ENCODE data around the gene NCAPG2. TPM values are rescaled to one million over a fixed set of nuclear protein-coding genes. Genes with fewer than 3 reads are reported as not detected.
"Not testable (repeated sequence)": the region's sequence is repeated elsewhere in the genome, so short reads cannot be mapped to it uniquely, and the experiment has no call there.

The NCAPG2 gene
- total RNA-seq, 1 donor from 2014 or later: 46.1 TPM

GRCh38 chr7:158642149-158642548, 62.5 kb downstream of the NCAPG2 start:
- Mint-ChIP-seq H3K27ac (no peak overlapping the region), H3K27me3 (no peaks in the 10 kb centered on the region), H3K4me3 (no peak overlapping the region), H3K9me3 (no peaks in the 10 kb centered on the region), H3K36me3 (peaks cover 18% of the 10 kb centered on the region), H3K4me1 (ENCODE audit: unreplicated experiment) (no peaks in the 10 kb centered on the region)
- DNase-seq (ENCODE audit: extremely low spot score, unreplicated experiment): no peak
- no peak for TF ChIP-seq CTCF (conservative IDR thresholded peaks at IDR 0.05)

GRCh38 chr7:158638001-158638400, 66.6 kb downstream of the NCAPG2 start:
- Mint-ChIP-seq H3K4me1 (ENCODE audit: unreplicated experiment) (no peaks in the 10 kb centered on the region), H3K27ac (no peak overlapping the region), H3K36me3 (peaks cover 14% of the 10 kb centered on the region), H3K4me3 (no peak overlapping the region), H3K9me3 (no peaks in the 10 kb centered on the region), H3K27me3 (no peaks in the 10 kb centered on the region)
- no peak for DNase-seq (ENCODE audit: extremely low spot score, unreplicated experiment)
- no peak for TF ChIP-seq CTCF (conservative IDR thresholded peaks at IDR 0.05)

GRCh38 chr7:158633055-158633956, 71.3 kb downstream of the NCAPG2 start:
- DNase-seq (ENCODE audit: extremely low spot score, unreplicated experiment): no peak
- no peak for TF ChIP-seq CTCF (conservative IDR thresholded peaks at IDR 0.05)
- Mint-ChIP-seq H3K36me3 (peaks cover 22% of the 10 kb centered on the region), H3K27ac (no peak overlapping the region), H3K9me3 (no peaks in the 10 kb centered on the region), H3K4me3 (no peak overlapping the region), H3K27me3 (no peaks in the 10 kb centered on the region), H3K4me1 (ENCODE audit: unreplicated experiment) (no peaks in the 10 kb centered on the region)

- Mint-ChIP-seq H3K36me3 (peaks cover 28% of the 10 kb centered on the region), H3K4me1 (ENCODE audit: unreplicated experiment) (no peaks in the 10 kb centered on the region)
Observed at GRCh38 chr7:158631574-158632195, 72.9 kb downstream of the NCAPG2 start.

GRCh38 chr7:158626289-158626688, 78.3 kb downstream of the NCAPG2 start:
- not testable (repeated sequence) for H3K27me3 Mint-ChIP-seq; H3K9me3 Mint-ChIP-seq; H3K4me3 Mint-ChIP-seq; DNase-seq (ENCODE audit: extremely low spot score, unreplicated experiment); H3K4me1 Mint-ChIP-seq (ENCODE audit: unreplicated experiment); H3K27ac Mint-ChIP-seq
- peaks cover 36% of the 10 kb centered on the region for H3K36me3 Mint-ChIP-seq

More at GRCh38 chr7:158631574-158632195, 72.9 kb downstream of the NCAPG2 start:
- no peaks in the 10 kb centered on the region for H3K9me3 Mint-ChIP-seq
- no peak for TF ChIP-seq CTCF (conservative IDR thresholded peaks at IDR 0.05)
- DNase-seq (ENCODE audit: extremely low spot score, unreplicated experiment): no peak
- H3K27me3 Mint-ChIP-seq: no peaks in the 10 kb centered on the region
- H3K27ac Mint-ChIP-seq: no peak overlapping the region
- H3K4me3 Mint-ChIP-seq: no peak overlapping the region

- H3K9me3 Mint-ChIP-seq: no peaks in the 10 kb centered on the region
- TF ChIP-seq CTCF (conservative IDR thresholded peaks at IDR 0.05): no peak
- H3K4me3 Mint-ChIP-seq: no peak overlapping the region
- no peak for DNase-seq (ENCODE audit: extremely low spot score, unreplicated experiment)
- peaks cover 22% of the 10 kb centered on the region for H3K36me3 Mint-ChIP-seq
- no peak overlapping the region for H3K27ac Mint-ChIP-seq
- H3K4me1 Mint-ChIP-seq (ENCODE audit: unreplicated experiment): no peaks in the 10 kb centered on the region
- no peaks in the 10 kb centered on the region for H3K27me3 Mint-ChIP-seq
Observed at GRCh38 chr7:158623241-158623640, 81.4 kb downstream of the NCAPG2 start.

All from type B pancreatic cell (in vitro differentiated cells).